ENCODE measurements around the gene B4GALNT3.
A peak's percentile ranks its signal among the peaks of the same experiment; 100 is the strongest.

The B4GALNT3 gene

DNA sequence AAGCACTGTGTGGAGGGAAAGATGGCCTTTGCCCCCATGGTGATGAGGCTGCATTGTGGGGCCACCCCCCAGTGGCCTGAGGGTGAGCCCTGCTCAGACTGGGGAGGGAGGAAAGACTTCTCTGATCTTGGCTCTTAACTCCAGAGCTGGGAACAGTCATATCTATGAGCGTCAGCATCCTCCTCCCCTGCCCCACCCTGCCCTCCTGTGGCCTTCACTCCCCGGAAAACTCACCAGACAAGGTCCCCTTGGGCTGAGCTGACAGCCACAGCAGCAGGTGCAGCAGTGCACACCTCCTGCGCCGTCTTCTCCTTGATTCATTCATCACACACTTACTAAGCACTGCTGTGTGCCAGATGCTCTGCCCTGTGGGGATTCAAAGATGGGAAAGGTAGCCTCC is 98.8 kb downstream of the B4GALNT3 start:
- DNase-seq (ENCODE audit: low spot score), result no peak

DNA sequence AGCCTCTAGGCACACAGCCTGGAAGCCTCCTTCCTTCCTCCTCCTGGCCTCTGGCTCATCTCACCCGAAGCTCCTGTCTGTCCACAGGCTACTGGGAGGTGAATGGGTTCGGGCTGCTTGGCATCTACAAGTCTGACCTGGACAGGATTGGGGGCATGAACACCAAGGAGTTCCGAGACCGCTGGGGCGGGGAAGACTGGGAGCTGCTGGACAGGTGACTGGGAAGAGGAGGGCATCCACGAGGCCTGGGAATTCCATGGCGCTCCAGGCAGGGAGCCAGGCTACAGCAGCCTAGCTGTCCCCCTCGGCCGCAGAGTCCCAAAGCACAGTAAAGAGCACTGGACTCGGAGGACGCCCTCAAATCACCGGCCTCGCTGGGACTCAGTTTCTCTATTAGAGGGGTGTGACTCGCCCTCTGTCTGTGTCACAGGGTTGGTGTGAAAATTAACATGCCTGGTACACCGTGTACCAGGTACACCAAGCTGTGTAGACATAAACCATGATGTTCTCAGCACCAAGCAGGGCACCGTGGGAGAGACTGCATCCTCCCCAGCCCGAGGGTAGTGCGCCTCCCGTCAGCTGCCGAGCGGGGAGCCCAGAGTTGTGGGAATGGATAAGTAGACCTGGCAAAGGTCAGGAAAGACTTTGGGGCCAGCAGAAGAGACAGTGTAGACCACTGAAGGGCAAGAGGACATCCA is 99.6 kb downstream of the B4GALNT3 start:
- DNase-seq (ENCODE audit: low spot score), result no peak

DNA sequence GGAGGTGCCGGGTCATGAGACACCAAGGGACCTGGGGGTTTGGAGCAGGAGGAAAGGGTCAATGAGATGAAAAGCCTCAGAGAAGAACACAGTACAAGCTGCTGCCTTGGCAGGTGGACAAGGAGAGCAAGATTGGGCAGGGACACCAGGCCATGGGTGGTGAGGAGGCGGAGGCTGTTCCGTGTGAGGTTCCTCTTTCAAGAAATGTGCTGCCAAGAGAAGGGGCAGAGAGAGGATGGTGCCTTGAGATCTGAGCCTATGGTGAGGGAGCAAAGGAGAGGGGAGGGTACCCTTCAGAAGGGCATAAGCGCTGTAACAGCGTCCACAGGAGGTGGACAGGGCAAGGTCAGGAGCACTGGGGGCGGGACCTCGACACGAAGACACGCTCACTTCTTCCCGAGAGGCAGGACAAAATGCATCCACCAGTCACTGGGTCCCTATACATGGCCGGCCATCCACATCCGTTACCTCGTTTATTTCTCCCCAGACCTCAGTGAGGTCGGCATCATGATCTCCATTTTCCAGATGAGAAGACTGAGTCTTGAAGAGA is 100.2 kb downstream of the B4GALNT3 start:
- no peak for DNase-seq (ENCODE audit: low spot score)

DNA sequence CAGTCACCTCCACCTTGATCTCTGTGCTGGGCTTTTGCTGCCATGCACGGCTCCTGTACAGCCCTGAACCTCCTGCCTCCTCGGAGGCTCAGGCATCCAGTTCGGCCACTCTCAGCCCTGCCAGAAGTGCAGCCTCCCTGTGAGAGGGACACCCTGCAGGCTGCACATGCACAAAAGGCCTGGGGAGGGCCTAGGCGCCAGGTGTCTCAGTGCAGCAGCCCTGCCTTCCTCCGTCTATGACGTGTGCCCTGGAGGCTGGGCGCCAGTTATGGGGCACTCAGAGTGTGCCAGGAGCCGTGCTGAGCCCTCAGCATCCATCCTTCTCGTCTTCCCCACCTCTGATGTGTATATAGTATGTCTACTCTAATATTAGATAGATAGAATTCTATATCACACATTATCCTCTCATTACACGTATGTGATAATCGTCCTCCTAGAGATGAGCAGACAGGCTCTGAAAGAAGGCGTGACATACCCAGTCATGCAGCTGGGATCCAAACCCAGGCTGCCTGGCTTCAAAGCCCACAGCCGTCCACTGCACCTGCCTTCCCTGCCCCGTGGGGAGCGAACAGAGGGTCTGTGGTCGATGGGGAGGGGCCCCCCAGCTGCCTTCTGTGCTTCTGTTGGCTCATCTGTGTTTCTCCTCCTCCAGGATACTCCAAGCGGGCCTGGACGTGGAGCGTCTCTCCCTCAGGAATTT is 101.1 kb downstream of the B4GALNT3 start:
- no peak for DNase-seq (ENCODE audit: low spot score)

DNA sequence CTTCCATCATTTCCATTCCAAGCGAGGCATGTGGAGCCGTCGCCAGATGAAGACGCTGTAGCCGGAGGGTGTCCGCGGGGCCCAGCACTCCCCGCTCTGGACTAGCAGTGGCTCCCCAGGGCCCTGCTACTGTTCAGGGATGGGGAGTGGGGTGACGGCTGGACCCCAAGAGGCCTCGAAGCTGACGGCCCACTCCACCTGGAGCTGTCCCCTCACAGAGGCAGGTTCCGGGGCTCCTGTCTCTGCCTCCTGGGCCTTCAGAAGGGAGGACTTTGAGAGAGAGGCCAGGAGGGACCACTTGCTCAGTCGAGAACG is 101.6 kb downstream of the B4GALNT3 start:
- DNase-seq (ENCODE audit: low spot score), result no peak

DNA sequence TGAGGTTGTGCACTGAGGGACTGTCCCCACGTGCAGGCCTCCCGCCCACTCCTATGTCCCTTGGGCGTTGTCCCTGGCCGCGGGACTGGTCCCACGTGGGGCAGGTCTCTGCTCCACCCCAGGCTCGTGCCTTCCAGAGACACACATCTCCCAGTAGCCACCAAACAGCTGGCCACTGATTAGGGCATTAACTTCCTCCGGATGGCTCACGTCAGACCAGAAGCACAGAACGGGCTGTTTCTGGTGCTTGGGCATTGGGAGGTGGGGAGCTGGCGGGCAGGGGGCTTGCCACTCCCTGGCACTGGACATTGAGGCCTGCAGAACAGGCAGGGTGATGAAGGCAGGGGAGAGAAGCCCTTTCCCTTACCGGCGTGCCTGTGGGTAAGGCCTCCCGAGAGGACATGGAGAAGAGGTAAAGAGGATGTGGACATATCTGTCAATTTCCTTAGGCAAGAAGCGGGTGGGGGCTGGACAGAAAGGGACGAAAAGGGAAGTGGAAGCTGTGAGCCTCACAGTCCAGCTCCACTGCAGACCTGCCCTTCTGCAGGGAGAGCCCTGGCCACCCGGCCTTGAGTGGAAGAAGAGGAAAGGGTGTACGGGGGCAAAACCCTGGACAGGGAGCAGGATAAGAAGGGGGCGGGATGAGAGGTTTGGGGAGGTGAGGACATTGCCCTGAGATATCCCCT is 102.3 kb downstream of the B4GALNT3 start:
- DNase-seq (ENCODE audit: low spot score), result no peak

DNA sequence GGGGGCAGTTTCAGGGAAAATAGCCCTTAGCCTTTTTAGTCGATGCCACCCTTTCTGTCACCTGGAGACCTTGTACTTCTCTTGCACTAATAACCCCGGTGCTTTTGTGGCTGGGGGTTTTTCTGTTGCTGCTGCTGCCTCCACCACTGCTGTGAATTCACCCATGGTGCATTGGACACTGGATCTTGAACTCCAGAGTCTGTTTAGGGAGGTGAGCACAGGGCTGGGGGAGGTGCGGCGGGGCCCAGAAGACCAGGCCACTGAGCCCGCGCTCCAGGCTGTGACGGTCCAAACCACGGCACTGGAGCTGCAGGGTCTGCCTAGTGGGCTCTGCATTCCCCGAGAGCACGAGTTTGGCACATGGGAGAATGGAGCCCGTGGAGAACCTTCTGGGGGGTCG is 102.9 kb downstream of the B4GALNT3 start:
- no peak for DNase-seq (ENCODE audit: low spot score)

DNA sequence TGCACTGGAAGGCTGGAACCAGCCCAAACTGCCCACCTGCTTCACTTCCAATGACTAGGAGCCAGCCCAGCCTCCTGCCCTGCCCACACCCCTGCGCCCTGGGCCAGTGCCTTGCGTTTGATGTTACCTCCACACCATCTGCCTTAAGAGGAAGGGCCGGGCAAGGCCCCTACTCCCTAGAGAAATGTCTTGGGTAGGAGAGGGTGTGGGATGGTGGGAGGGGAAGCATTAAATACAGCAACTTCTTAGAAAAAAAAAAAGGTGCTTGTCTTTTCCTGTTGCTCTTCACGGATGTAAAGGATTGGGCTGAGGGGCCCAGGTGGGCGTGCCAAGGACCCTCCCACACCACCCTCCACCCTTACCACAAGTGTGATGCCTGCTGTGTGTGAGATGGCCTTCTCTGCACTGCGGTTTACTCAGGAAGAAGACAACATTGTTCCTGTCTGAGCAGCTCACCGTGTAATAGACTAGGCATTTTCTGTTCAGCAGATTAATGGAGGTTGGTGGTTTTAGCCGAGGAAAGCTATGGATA is 103.6 kb downstream of the B4GALNT3 start:
- DNase-seq (ENCODE audit: low spot score), result no peak

DNA sequence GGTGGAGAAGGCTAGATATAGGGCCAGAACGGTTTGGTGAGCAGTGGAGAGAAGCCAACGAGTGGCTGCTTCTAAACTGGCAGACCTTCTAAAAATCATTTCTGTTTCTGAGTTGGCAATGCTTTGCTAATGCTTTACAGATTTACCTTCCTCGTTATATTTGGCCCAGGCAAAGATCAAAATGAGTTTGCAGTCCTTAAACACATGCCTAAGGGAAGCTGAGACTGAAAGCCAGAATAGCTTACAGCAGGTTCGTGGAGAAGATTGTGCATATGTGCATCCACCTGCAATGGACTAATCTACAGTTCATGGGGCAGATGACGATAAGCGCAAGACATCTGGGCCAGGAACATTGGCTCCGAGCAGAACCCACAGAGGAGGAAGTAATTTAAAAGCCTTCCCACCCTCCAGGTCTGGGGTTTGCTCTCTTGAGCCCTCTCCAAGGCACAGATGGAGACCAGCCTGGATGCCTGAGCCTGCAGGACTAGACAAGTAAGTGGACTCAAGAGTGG is 104.1 kb downstream of the B4GALNT3 start:
- no peak for DNase-seq (ENCODE audit: low spot score)

DNA sequence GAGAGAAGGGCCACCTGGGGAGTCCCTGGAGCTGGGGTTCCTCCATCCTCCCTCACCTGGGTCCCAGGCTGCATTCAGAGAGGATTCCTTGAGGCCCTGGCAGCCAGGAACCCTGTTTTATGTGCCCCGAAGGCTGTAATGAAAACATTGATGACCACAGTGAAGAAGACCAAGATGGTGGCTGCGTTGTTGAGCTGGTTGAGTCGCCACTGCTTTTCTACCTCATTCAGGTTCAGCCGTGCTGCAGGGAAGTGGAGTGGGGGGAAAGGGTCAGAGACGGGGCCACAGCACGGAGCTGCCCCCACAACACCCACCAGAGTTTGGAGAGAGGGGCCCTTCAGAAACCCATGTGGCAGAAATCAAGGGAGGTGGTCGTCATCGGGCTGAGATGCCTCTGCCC is 105.4 kb downstream of the B4GALNT3 start:
- DNase-seq (ENCODE audit: low spot score), result no peak

DNA sequence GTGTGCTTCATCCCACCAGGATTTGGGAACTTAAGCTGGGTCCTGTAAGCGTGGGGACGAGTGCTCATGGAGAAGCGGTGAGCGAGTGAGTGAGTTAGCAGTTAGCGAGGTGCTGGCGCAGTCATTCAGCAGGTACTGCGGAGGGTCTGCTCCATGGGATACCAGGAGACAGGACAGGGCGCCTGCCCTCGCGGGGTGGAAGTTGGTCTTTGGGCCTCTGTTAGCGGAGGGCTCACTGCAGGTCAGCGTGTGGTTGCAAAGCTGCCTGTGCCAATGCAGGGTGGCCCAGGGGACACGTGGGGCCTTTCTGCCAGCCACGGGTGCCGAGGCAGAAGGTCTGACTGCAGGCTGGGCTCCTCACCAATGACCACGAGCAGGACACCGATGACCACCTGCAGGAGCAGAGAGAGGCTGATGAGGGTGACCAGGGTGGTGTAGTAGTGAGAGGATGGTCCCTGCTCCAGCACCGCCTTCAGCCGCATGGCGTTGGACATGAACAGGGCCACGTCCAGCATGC is 105.9 kb downstream of the B4GALNT3 start:
- DNase-seq (ENCODE audit: low spot score), result no peak

DNA sequence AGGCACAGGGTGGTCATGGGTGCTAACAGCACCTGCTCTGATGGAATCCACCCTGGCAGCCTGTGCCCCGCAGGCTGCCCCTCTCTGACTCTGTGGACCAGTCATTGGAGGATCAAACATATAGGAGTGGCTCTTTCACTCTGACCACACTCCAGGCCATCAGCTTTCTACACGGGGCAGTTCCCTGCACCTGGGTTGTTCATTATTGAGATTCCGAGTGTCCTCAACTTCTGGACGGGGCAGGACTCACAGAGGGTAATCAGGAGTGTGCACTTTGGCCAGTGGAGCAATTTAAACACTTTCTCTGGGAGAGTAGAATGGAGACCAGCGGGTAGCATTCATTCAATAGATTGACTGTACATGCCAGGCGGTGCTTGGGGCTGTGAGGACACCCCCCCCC is 108.7 kb downstream of the B4GALNT3 start:
- DNase-seq (ENCODE audit: low spot score), result no peak

DNA sequence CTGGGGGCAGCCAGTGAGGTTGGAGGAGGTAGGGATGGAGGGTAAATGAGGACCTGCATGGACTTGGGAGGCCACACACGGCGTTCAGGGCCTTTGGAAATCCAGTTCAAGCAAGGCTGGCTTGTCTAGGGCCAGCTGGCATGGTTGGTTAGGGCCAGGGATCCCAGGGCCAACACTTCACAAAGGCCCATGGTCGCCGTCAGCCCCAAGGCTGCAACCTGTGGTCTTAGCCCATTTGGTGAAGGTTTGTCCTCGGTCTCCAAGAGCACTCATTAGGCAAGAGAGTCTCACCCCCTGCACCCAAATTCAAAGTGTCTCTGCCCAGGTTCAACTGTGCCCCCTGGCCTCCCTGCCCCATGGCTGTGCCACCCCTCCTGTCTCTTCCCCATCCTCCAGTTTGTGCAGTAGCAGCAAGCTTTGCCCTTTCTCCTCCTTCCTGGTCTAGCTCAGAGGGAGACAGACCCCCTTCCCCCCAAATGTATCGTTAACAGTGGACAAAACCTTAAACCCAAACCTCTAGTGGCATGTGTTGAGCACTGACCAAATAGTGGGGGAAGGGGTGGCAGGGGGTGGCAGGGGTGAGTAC is 109.4 kb downstream of the B4GALNT3 start:
- no peak for DNase-seq (ENCODE audit: low spot score)

DNA sequence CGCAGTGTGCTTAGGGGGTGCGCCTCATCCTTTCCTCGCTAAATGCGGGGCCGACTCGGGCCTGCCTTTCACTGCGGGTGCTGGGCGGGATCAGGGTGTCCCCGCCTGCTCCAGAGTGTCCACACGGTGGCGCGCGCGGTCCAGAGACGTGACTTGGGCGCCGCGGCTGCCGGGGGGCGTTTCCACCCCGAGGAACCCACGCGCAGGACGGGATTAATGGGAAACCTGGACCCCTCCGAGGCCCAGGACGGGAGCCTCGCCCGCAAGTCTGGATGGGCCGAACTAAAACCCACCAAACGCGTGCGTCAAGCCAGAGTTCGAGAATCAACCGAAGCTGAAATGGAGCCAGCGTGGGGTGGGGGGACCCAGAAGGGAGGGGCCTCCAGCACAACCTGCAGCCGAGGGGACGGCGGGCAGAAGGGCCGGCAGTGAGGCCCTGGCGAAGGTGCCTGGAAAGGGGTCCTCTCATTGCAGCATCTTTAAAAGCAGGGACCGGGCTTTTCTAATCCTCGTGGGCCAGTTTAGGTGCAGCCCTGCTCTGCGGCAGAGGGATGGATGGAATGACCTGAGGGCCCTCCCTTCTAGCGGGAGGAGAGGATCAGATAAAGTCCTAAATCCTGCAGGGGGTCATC is 110.2 kb downstream of the B4GALNT3 start:
- DNase-seq (ENCODE audit: low spot score), result peak; percentile 63

DNA sequence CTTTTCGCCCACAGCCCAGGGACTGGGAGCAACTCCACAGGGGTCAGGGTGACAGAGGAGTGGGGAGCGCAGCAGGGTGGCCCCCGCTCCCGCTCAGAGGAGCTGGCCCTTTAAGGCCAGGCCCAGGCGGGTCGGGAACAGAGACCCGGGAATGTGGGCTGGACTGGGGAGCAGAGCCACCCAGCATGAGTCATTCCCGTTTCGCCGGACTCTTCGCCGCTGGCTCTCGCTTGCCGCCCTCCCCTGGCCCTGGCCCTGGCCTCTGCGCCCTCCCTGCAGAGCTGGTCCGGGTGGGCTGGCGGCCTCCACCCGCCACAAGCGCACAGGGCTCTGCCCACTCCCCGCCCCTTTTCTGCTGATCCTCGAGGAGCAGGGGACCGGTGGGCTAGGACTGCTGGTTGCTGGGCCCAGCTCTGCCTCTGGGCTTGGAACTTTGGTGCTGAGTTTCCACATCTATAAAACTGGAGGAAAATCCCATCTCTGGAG is 110.7 kb downstream of the B4GALNT3 start:
- DNase-seq (ENCODE audit: low spot score), result peak; percentile 52

DNA sequence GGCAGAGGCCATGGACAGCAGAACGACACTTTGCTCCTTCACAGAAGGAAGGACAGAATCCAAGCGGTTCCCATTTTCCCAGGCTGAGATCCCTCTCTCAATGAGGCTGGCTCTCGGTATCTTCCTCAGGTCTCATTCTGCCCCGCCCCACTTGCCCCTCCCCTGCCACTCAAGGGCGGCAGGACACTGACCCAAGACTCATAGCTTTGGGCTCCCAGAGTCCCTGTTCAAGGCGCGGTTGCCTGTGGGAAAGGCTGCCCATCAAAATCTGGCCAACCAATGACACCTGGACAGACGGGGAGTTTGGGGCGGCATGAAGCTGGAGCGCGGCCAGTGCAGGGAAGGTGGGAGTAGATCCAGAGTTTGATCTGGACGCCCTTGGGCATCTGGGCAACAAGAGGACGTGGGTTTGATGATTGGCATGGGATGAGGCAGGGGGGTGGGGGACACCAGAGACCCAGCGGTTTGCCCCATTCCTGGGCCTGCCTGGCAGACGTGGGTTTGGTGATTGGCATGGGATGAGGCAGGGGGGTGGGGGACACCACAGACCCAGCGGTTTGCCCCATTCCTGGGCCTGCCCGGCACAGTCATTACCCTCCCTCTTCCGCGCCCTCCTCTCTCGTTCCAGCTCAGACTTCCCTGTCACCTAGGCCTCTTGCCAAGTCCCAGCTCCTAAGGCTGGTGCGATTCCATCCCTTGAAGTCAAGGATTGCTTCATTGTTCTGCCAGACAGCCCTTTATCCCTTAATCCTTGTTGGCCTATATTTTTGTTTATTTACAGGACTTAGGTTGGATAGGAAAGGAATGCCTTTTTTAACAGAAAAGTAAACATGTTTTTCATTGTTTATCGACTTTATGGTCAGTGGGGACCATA is 111.4 kb downstream of the B4GALNT3 start:
- DNase-seq (ENCODE audit: low spot score), result no peak

DNA sequence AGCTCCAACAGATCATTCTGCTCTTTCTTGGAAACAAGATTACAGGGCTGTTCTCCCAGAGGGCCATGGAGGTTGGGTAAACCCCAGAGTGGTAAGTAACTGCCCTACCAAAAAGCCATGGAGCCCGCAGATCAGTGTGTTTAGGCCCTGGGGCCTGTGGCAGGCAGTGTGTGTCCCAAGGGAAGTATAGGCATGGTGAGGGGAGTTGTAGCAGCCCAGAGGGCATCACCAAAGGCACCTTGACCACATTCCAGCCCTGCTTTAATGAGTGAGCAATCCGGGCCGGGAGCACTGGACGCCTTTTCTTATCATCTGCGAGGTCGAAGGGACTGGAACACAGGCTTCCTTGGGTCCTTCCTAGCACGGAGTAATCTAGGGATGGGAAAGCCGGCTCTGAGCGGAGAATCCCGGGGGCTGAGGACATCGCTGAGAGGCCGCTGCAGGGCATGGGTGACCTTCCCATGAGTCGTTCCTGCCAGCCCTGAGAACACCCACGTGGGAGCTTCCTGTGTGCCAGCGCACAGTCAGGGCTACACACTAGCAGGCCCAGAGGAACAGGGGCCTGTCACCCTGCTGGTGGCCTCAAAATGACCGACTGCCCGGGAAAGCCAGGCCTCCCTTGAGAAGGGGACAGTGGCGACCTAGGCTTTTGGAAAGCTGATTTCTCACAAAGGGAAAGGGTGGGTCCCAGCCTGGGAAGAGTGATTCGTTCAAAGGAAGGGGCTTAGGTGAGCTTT is 112.2 kb downstream of the B4GALNT3 start:
- DNase-seq (ENCODE audit: low spot score), result no peak

DNA sequence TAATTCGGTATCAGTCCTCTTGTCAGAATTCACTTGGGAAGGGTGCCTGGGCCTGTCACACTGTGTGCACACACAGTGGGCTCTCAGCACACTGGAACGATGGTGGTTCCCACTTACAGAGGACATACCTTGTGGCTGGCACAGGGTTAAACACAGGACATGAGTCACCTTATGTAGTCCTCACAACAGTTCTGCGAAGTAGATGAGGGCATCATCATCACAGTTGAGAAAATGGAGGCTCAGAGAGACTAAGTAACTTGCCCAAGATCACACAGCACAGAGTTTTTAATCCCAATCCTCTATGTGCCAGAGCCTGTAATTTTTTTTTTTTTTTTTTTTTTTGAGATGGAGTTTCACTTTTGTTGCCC is 112.8 kb downstream of the B4GALNT3 start:
- no peak for DNase-seq (ENCODE audit: low spot score)

DNA sequence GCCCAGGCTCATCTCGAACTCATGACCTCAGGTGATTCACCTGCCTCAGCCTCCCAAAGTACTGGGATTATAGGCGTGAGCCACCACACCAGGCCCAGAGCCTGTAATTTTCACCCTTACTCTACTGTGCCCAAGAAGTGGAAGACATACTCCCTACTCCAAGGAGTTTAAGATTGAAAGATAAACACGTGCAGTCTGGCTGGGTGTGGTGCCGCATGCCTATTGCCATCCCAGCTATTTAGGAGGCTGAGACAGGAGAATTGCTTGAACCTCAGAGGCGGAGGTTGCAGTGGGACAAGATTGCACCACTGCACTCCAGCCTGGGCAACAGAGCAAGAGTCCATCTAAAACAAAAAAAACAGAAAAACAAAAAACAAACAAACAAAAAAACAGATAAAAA is 113.5 kb downstream of the B4GALNT3 start:
- DNase-seq (ENCODE audit: low spot score), result no peak

Data from SK-N-DZ (cell line).